Activated CD8-positive, alpha-beta memory T cell treated with anti-CD3 and anti-CD28 coated beads, Interleukin-2, amount 50 U/mL, for 24 hours (primary cell): ENCODE measurements around the gene UFC1.

ENCODE experiments used
- DNase-seq: peaks from one replicate; pipeline ENCODE4 v3.0.0-alpha.2; 2020; ENCODE audit errors: extremely low read depth

UFC1 gene

GRCh38 chr1:161171191-161171590 lies 17.4 kb downstream of the UFC1 start:
- DNase-seq = no peak

DNA sequence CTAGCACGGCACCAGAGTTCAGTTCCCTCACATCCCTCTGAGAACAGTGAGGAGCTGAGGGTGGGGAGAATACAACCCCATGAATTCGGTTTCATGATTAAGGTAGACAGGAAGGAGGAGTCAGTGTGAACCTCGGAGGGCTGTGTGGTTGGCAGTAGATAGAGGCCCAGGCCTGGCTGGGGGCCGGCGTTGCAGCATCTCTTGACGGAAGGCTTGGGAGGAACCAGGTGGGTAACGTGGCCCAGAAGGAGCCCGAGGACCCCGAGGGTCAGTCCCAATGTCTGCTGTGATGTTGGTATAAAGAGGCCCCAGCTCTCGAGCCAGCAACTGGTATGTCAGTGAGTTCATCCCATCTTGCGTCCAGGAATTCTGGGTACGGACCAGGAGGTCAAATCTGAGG lies 17.9 kb downstream of the UFC1 start:
- no peak for DNase-seq

DNA sequence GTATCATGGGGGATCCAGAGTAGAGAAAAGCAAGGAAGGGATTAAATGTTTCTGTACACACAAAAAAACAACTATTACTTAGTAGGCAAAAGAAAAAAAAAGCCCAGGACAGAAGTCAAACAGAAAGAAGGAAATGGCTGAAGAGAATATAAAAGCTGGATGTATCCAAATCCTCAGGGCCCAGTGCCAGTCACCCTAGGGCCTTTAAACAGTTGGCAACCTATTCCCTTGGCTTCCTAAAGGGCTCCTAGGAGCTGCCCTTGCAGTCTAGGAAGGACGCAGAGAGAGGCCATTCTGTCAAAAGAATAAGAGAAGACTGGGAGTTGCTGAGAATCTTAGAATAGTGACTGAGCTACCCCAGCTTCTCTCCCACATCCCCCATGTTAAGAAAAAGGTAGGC lies 18.6 kb downstream of the UFC1 start:
- no peak for DNase-seq

GRCh38 chr1:161172776-161173376 lies 19.1 kb downstream of the UFC1 start:
- no peak for DNase-seq

DNA sequence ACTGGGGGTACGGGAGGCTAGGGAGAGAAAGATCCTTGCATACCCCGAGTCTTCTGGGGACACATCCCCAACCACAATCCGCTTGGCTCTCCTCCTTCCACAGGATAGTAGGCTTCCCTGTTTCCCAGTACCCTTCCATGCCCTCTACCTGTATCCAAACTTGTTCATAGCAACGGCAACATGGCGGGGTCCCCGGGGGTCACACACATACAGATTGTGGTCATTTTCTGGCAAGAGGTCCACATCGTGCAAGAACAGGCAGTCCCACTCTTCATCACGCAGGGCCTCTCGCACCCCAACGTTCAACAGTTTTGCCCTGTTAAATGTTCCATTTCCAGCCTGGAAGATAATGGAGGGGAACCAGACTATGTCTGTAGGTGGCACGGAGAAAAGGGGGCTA lies 19.9 kb downstream of the UFC1 start:
- no peak for DNase-seq

- no peak for DNase-seq
These were observed 21.1 kb downstream of the UFC1 start for GRCh38 chr1:161174911-161175310.

GRCh38 chr1:161175771-161176453 lies 22.1 kb downstream of the UFC1 start:
- DNase-seq = no peak

- no peak for DNase-seq
These were observed 22.8 kb downstream of the UFC1 start for GRCh38 chr1:161176468-161177111.

- peak; percentile 83 for DNase-seq
These were observed 23.5 kb downstream of the UFC1 start, which contains the start of gene B4GALT3 for GRCh38 chr1:161177112-161177935. Gene B4GALT3, minus strand, starts transcription at chr1:161177507. Its CDS starts 1,447 bp downstream, at chr1:161176060.

DNA sequence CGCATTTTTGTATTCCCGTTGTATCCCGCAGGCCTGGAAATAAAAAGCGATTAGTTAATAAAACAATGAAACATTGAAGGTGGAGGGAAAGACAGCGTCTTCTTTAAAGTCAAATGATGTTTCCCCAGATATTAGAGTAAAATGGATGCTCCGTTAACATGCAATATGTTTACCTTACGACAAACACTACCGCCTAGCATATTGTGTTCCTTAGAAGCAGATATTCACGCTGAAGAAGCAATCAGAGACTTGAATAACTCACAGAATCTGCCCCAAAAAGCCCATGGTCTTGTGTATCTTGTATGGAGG lies 24.1 kb downstream of the UFC1 start:
- DNase-seq = no peak

- no peak for DNase-seq
These were observed 25.9 kb downstream of the UFC1 start for GRCh38 chr1:161179698-161180097.

DNA sequence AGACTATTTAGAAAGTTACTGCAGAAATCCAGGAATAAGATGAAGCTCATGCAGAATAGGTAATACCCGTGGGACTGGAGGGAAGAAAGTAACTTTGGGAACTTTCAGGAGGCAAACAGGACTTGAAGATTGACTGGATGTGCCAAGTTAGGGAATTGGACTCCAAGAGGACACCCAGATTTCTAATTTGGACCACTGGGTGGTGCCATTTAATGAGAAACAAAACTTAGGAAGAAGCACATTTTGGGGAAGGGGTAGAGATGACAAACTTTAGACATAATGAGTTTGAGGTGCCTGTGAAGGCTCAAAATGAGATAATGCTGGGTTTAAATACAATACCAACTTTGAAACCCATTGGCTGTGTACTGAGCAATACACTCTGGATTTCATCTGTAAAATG lies 26.9 kb downstream of the UFC1 start:
- DNase-seq = no peak

GRCh38 chr1:161182214-161182613 lies 28.4 kb downstream of the UFC1 start:
- no peak for DNase-seq

DNA sequence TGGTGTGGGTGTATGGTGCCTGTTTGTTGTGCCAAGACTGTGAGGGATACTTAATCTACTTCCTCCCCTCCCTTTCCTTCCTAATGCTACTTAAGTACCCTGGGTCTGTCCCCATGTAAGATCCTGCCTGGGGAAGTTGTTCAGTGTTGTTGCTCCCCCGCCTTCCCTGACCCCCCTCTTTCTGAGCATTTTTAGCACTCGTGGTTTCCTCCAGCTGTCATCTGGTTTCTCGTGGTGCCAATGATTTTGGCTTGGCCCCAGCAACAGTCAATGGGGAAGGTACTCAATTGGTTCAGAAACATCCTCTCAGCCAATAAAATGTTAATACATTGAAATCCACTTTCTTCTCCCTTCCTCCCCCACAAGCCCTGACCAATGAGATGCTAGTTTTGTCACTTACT lies 31.5 kb downstream of the UFC1 start:
- DNase-seq = peak; percentile 45

- DNase-seq = no peak
These were observed 32.0 kb downstream of the UFC1 start for GRCh38 chr1:161185732-161186311.

DNA sequence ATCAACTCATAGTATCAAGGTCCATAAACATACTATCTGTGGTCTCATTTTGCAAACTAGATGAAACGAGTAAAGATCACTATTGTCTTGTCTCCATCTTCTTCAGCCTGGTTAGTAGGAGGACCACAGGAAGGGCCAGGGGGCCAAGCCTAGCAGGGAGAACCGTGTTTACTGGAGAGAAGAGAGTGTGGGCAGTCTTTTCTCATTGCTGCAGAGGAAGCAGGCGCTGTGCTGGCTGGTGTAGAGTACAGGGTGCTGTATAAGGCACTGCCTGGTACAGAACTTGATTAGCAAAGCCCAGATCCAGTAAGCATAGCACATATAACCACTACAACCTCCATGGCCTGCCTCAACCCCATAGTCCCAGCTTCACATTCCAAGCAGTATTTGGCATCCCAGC lies 33.5 kb downstream of the UFC1 start:
- no peak for DNase-seq

- no peak for DNase-seq
These were observed 34.6 kb downstream of the UFC1 start for GRCh38 chr1:161188381-161188780.

- DNase-seq = no peak
These were observed 35.3 kb downstream of the UFC1 start for GRCh38 chr1:161189036-161189435.

- DNase-seq = no peak
These were observed 37.3 kb downstream of the UFC1 start for GRCh38 chr1:161190962-161191521.

DNA sequence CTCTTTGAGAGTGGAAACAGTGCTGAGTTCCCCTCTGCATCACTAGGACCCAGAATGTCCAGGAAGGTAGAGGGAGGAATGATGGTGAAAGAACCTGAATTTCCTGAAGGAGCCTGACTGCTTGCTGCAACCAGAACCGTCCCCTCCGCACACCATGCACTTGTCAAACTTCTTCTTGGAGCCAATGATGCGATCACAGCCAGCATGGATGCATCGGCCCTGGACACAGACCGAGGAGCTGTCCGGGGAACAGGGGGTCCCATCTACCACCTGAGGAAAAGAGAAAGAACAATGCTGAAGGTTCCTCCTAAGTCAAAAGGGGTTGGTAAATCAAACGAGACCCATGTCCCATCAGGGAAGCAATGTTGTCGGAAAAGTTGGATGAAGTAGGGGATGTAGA lies 38.2 kb downstream of the UFC1 start:
- DNase-seq = no peak
